Amniotic epithelial cell (primary cell): ENCODE measurements around the gene SSH2.
"Not testable (repeated sequence)": the region's sequence is repeated elsewhere in the genome, so short reads cannot be mapped to it uniquely, and the experiment has no call there.

ENCODE experiments used
- DNase-seq: peaks from one replicate; pipeline ENCODE4 v3.0.0-alpha.2; 2010; ENCODE audit warnings: low read depth

Gene SSH2

DNA sequence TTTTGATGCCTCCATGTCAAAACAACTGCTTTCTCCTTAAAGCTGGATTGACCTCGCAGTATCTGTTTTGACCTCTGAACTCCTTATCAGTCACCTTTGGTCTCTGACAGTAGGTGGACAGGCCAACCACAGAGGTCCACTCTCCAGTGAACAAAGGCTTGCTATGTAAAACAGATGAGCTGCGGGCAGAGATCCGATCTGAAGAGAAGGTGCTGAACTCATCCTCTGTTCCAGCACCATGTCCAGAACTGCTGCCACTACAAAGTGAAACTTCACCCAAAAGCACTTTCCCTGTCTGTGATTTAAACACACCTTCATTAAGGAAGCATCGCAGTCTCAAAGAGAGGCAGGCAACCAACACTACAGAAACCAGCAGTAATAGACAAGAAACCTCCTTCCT, 190.0 kb downstream of the SSH2 start:
- no peak for DNase-seq

DNA sequence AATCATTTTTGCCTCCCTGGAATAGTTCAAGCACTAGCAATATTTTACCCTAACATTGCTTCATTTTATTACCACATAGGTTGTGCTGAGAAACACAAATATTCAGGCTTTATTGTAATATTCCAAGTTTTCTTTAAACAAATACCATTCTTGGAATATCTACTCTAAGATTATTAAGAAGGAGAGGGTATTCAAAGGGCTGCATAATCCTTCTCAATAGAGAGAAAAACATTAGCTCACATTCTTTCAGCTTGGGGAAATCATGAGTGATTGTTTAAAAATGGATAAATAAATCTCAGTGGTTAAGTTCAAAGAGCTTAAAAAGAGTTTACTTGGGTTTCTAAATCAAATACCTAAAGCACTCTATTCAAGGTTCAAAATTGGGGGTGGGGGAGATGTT, 195.4 kb downstream of the SSH2 start:
- DNase-seq, result peak; percentile 40

DNA sequence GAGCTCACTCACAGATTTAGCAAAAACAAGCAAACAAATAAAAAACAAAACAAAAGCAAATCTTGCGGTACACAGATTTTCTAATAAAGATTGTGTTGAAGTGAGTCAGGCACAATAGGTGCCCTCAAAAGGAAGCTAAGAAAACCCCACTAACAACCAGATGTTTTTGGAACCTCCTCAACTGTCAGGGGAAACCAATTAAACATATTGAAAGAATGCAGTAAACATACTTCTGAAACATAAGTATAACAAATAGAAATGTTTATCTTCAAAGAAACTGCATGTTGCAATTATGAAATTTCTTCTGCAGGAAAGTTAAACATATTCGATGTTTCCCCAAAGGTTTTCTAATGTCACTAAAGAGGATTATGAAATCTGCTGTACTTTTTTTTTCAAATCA, 196.9 kb downstream of the SSH2 start:
- DNase-seq, result peak; percentile 75

DNA sequence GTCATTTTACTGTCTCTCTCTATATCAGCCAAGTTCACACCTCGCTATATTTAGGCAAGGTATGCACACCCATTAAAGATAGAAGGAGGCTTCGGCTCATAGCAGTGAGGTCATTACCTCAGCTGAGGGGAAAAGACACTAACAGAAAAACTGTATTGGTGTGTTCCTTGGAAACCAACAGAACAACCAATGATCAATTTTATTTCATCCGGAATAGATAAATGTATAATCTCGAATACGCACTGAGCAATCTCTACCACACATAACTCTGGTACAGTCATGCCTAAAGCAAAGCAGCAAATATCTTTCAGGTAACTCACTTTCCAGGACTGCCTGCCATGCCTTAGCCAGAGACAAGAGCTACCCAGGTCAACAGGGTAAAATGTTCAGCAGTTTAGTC, 197.4 kb downstream of the SSH2 start:
- DNase-seq, result peak; percentile 68

DNA sequence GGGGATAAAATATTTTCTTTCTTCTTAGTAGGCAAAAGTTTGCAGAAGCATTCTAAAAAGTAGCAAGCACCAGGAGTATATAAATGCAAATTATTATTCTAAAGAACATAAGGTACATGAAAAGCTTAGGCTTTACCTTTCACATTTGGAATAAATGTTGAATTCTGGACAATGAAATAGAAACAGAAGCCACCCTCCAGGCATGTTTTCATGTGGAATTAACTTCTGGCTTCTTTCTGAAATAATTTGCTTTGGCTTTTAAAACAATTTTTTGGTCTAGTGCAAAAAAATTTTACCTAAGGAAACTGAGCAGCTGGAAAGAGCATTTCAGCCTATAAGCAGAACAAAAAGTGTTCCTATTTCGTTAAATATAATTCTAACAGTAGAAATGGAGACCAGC, 197.8 kb downstream of the SSH2 start:
- DNase-seq, result no peak

DNA sequence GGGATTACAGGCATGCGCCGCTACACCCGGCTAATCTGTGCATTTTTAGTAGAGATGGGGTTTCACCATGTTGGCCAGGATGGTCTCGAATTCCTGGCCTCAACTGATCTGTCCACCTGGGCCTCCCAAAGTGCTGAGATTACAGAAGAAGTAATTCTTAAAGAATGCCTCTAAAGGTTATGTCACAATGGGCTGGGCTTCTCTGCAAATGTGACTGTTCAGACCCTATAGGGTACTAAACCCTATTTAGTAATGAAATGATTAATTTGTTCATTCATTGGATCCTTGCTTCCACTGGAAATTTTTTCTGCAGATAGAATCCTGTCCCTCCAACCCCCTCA, 198.5 kb downstream of the SSH2 start:
- no peak for DNase-seq

DNA sequence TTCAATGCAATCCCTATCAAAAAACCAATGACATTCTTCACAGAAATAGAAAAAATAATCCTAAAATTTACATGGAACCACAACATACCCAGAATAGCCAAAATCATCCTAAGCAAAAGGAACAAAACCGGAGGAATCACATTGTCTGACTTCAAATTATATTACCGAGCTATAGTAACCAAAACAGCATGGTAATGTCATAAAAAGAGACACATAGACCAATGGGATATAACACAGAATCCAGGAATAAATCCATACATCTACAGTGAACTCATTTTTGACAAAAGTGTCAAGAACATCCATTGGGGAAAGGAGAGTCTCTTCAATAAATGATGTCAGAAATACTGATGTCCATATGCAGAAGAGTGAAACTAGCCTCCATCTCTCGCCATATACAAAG, 201.5 kb downstream of the SSH2 start:
- no peak for DNase-seq

DNA sequence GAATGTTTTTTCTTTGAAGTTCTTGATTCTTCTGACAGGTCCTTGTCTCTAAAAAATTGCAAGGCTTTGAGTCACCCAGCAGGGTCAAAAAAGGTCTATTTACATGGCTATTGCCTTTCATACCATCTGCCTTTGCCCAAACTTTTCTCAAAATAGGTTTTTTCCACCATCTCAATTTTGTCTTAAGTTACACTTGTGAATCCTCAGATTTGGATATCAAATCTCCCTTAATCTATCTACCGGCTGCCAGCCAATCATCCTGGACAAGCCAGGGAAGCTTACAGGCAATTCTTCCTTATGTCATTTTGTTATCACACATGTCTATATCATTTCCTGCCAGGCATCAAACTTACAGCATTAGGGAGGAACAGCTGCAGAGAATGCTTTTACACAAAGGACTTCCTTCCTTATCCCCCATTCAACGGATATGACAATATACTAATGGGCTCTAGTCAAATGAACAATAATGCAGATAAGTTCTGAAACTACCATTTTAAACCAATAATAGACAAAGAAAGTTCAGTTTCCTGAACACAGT, 203.2 kb downstream of the SSH2 start:
- DNase-seq, result peak; percentile 37

DNA sequence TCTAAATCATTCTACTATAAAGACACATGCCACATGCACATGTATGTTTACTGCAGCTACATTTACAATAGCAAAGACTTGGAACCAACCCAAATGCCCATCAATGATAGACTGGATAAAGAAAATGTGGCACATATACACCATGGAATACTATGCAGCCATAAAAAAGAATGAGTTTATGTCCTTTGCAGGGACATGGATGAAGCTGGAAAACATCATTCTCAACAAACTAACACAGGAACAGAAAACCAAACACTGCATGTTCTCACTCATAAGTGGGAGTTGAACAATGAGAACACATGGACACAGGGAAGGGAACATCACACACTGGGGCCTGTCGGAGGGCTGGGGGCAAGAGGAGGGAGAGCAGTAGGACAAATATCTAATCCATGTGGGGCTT, 204.6 kb downstream of the SSH2 start:
- DNase-seq, result not testable (repeated sequence)

DNA sequence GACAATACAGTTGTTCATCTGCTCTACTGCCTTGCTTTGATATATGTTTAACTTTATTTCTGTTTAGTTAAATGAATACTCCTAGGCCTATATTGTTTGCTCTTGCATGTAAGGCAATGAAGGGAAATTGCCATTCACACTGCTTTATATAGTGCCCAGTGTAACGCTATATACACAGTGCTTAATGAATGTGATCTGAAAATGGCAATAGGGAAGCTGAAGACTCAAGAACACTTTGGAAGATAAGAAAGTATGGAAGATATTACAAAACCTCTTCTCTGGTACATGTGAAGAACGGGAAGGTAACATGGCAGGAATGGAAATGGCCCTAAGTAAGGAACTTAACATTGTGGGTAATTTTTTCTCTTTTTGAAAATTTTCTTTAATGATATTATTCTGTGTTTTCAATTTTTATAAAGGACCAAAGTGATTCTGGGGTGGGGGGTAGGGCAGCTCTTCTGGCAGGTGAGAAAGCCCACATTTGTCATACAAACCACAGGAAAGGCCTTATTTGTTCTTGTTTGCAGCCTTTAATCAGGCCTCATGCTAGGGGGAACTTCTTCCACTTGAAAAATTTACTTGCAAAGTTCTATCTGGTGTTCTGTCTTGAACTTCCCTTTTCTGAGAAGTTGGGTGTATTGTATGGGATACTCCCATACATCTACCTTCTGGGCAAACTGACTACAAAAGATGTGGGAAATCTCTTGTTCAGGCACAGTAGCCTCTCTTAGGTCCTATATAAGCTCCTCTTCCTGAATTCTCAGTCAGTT, 206.6 kb downstream of the SSH2 start:
- no peak for DNase-seq

DNA sequence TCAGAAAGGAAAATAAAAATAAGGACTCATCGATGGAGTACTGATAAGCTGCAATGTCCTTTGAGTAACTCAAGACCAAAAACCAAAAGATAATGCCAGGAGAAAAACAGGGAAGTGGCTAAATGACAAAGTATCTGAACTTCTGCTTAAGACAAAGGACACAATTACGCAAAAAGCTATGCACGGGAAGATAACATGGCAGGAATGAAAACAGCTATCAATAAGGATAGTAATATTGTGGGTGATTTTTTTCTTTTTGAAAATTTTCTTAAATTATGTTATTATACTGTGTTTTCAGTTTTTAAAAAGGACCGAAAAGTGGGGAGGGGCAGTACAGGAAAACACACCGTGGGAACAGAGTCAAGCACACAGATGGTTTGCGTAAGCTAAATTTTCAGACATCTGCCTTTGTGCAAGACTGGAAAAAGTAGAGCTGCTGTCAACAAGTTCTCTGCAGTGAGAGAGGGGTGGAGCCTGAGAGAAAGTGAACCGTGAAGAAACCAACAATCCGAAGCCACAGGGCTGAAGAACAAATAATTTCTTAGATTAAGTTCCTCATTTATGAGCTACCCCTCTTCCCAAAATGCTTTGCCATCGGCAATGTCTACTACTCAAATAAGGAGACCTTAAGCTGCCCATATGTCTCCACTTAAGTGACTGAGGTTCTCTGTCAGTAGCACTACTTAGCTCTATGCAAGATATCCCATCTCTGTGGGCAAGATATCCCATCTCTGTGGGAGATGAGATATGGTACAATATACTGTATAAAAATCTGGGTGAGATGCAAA, 207.4 kb downstream of the SSH2 start:
- peak; percentile 97 for DNase-seq

DNA sequence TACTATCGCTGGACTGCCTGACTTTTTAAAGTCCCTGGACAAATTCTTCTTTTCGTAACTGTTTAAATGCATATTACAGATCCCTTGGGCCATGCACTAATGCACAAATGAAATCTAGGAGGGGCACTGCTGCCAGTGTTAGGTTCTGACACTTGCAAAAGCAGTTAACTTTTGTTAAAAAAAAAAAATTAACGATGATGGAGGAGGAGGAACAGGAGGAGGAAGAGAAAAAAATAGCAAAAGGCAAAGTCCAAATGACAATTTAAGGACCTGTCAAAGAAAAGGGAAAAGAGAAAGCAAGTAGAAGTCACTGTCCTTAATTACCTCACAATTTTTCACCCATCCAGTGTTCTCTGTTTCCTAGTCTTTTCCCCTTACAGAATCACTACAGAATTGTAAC, 209.5 kb downstream of the SSH2 start:
- no peak for DNase-seq

DNA sequence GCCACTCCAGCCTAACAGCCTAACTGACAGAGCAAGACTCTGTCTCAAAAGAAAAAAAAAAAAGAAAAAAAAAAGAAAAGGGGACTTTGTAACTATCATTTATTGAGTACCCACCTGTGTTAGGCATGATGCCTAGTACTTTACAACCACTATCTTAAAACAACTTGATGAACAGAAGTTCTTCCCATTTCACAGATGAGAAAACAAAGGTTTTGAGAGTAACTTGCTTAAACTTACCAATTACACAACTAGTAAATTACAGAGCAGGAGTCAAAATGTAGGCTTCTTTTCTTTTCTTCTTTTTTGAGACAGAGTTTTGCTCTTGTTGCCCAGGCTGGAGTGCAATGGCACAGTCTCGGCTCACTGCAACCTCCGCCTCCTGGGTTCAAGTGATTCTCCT, 210.6 kb downstream of the SSH2 start:
- no peak for DNase-seq

DNA sequence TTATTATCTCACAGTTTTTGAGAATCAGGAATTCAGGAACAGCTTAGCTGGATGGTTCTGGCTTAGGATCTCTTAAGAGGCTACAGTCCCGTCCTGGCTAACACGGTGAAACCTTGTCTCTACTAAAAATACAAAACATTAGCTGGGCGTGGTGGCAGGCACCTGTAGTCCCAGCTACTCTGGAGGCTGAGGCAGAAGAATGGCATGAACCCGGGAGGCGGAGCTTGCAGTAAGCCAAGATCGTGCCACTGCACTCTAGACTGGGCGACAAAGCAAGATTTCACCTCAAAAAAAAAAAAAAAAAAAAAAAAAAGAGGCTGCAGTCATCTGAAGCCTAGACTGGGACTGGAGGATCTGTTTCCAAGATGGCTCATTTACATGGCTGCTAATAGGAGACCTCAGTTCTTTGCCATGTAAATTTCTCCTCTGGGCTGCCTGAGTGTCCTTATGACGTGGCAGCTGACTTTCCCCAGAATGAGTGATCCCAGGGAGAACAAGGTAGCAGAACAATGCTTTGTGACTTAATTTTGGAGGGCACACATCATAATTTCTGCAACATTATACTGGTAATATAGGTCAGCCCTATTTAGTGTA, 211.5 kb downstream of the SSH2 start:
- no peak for DNase-seq

DNA sequence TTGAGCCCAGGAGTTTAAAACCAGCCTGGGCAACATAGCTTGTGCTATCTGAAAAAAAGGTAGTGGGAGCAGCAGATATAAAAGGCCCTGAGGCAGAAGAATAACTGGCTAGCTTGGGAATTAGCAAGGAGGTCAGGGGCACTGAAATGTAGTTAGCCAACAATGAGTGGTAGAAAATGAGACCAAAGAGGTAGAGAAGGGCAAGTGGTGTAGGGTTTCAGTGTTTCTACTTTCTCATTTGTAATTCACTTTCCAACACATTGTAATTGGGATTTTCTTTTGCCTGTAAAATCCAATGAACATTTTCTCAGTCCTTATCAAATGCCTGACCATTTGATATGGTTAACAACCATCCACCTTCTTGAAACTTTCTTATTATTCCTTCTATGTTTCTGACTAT, 212.2 kb downstream of the SSH2 start:
- no peak for DNase-seq

DNA sequence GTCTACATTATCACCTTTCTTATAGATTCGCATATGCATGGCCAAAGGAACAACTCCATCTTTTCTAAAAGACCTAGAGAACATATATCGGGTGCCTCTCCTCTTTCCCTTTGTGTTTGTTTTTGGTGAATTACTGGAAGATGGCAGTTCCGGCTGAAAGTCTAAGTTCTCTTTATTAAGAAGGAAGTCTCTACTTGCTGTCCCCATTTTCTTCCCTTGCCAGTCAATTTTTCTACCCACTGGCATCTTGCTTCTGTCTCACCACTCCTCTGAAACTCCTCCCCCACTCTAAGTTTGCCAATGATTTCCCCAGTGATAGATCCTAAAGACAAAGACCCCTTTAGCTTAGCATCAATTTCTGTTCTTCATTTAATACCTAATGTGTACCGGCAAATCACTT, 213.5 kb downstream of the SSH2 start:
- DNase-seq, result no peak

DNA sequence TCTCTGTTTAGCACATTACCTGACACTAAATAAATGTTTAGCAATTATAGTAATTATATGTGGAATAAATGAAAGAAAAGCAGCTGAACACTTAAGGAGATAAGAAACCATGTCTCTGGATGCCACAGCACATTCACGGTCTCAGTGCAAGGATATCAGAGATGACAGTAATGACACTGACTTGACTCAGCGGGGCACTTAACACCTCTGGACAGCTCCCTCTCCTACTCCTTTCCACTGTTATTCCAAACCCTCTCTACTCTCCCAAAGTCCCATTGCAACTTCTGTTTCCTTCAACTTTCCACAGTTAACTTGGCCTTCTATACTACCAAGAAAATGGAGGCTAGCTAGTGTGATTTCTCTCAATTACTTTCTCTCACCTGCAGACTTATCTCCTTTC, 214.3 kb downstream of the SSH2 start:
- no peak for DNase-seq

DNA sequence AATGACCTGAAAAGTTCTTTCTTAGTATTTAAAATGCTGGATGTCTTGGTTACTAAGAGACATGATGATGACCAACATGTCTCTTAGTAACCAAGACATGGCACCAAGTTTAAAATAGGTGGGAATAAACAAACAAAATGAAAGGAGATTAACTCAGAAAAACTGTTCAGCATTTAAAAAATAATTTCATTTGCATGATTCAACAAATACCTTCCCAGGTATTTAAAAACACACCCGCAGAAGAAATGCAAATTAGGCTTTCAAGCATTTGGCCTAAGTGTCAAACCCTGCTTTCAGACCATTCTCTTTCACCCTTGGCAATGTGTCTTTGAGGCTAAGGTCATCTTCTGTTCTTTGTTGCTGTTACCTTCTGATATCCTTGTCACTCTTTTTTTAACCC, 215.9 kb downstream of the SSH2 start:
- no peak for DNase-seq

DNA sequence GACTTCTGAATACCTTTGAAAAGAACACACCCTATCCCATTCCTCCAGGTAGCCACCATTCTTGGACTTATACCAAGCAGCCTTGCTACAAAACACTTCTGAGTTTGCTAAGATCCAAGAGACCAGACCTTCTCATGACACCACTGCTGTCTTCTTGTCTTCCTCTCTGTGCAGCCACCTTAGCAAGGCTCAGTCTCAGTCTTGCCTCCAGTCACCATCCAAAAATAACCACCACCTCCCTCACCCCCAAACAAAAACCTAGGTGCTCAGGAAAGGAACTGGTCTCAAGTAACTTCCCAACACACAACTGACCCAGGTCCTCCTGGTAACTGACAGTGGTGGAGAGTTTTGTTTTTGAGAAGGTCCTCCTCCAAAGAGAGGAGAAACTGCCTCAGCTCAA, 216.4 kb downstream of the SSH2 start:
- no peak for DNase-seq

DNA sequence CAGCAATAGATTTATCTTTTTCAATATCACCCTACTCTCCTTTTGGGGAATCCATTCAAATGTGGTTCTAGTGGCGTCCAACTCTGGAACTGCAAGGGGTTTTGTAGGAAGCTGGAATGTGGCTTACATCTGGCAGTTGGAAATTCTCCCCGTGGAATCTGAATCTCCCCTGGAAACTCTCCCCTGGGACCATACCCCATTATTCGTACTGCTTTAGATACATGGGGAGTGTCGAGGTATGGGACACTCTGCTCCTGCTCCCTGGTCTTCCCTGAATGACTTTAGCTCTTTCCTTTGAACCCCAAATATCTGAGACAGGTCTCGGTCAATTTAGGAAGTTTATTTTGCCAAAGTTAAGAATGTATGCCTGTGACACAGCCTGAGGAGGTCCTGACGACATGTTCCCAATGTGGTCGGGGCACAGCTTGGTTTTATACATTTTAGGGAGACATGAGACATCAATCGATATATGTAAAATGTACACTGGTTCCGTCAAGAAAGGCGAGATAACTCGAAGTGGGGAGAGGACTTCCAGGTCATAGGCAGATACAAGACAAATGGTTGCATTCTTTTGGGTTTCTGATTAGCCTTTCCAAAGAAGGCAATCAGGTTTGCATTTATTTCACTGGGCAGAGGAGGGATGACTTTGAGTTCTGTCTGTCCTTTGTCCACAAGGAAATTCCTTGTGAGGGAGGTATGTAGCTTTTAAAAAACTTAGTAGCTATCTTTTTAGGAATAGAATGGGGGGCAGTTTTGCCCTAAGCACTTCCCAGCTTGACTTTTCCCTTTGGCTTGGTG, 218.2 kb downstream of the SSH2 start:
- no peak for DNase-seq

DNA sequence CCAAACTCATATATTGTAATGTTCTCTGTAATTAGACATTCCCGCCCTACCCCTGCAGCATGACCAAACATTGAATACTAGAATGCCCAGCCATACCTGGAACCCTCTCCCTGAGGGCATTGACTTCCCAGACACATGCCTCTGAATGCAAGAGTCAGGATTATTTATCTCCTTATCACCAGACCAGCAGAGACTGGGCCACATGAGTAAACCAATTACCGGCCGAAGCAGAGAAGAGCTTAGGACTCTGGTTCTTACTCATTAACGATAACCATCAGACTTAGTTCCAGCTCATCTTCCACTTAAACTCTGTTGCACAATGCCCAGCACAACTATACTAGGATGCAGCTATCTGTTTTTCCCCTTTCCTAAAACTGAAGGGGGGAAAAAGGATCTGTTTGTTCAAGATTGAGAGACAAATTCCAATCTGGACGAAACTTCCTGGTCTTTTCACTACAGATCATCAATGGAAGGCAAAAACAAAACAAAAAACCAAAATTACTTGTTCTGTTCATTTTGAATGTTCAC, 219.1 kb downstream of the SSH2 start:
- peak; percentile 92 for DNase-seq

DNA sequence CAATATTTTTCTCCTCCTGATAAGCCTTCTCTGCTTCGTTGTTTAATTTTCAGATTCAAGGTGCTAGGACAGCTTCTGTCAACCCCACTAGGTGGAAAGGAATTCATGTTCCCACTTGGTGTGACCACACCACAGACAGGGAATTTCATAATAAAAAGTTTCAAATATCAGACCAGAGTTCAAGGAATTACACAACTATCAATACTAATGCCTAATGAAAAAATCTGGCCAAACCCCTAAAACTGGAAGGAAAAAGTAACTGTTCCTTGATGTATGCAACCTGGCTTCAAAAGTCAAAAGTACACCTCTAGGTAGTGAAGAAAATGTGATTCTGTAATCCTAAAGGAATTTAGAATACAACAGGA, 219.5 kb downstream of the SSH2 start:
- no peak for DNase-seq
